HG03175 (cell line): ENCODE measurements around the gene CLEC7A.

Experiments used
- ATAC-seq: cut with Tn5 transposase; IDR thresholded peaks from one replicate; pipeline ENCODE4 v1.9.1; 2021; ENCODE audit warnings: mild to moderate bottlenecking, moderate library complexity; ENCODE audit not compliant: unreplicated experiment

Gene CLEC7A

DNA sequence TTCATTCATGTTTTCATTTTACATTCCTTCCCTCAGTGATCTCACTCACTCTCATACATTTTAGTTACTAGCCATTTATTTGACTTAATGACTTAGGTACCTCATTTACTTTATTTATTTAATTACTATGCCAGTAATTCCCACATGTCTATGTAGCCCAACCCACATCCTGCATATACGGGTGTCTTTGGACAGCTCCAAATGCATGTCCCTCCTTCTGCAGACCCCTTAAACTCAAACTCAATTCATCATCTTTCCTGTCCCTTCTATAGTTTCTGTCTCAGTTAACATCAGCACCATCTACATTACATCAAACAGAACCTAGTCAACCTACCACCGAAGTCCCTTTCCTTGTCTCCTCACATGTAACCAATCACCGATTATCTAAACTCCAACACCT, 34.0 kb downstream of the CLEC7A start:
- ATAC-seq, result no peak

DNA sequence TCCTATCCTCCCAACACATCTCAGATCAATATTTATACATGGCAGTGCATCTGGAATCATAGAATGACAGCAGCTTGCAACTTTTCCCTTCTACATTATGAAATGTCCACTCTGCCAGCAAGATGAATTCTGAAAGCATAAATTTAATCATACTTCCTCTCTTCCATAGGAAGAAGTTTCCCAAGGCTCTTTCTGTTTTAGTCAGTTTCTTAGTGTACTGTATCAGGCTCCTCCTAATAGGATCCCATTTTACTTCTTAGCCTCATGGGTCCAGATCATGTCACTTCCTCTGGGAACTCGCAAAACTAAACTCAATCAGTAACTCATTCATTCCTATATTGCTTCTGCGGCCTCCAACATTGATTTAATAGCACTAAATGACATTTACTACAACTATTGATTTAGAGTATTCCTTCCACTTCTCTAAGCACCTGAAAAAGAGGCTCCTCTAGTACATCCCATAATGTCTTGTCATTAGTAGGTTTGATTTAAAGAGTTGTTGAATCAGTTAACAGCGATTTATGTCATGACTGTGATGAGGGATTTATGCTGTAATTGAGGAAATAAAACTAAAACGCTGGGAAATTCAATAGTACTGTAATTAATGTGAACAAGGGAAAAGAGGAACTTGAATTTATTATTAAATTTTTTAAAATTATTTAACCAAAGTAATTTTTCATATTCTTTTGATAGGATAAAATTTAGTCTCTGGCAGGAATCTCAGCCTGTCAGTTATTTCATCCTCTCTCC, 35.2 kb downstream of the CLEC7A start:
- ATAC-seq, result no peak

DNA sequence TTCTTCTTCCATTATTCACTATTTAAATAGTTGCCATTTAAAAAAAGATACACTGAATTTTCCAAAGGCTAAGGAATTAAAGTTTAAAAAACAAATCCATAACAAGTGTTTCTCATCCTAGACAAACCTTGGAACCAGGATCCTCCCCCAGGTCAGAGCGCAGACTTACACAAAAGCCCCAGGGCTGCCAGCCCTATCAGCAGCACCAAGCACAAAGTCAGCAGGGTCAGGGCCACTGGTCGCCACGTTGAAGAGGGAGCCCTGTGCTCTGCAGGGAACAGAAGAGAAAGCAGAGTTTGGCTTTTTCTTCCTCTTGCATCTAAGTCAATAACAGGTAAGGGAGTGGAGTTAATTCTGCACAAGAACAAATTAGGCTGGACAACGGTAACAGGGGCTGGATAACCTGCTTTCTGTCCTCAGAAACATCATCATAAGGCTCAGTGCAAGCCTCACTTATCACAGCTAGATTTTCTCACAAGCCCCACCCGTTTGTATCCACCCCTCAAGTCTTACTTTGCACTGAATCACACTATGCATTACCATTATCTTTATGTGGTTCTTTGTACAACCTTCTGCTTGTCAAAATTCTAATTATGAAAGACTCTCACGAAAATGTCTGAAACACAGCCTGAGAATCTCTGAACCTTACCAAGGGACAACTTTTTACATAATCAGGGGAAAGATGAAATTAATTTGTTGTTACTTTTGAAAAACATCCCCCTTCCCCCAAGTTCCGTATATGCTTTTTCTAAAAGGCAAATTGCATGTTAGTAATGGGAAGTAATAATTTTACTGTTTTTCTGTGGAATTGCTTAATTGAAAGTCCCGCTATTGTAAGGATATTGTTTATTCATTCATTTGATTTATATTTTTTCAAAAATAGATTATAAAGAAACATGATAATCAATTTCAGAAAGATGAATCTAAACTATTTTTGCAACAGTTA, 40.8 kb downstream of the CLEC7A start:
- ATAC-seq, result no peak

GRCh38 chr12:10088031-10088430, 42.0 kb downstream of the CLEC7A start:
- ATAC-seq, result no peak

DNA sequence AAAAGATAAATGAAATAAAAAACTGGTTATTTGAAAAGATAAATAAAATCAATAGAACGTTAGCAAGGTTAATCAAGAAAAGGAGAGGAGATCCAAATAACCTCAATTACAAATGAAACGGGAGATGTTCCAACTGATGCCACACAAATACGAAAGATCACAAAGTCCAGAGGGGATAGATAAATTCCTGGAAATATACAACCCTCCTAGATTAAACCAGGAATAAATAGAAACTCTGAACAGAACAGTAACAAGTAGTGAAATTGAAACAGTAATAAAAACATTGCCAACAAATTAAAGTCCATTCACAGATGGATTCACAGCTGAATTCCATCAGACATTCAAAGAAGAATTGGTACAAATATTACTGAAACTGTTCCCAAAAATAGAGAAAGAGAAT, 43.6 kb downstream of the CLEC7A start:
- no peak for ATAC-seq

GRCh38 chr12:10084733-10085132, 45.3 kb downstream of the CLEC7A start:
- ATAC-seq, result no peak

- no peak for ATAC-seq
These were observed 47.7 kb downstream of the CLEC7A start for GRCh38 chr12:10082117-10082874.

DNA sequence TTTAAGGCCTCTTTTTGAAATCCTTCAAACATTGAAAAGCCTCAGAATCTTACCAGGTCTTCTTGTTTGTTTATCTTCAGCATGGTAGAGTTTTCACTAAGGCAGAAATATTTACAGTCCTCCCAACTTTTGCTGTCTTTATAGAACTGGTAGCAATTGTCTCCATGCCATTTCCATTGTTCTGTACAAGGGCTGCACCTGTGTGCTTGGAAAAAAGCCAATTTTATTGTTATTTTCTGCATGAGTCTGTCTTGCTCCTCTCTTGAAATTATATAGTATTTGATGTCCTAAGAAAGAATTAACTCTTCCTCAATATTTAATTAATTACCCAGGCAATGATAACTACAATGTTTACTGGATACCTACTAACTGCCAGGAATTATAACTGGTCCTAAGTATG, 54.5 kb downstream of the CLEC7A start:
- no peak for ATAC-seq

GRCh38 chr12:10073261-10073660, 56.7 kb downstream of the CLEC7A start:
- ATAC-seq, result no peak

DNA sequence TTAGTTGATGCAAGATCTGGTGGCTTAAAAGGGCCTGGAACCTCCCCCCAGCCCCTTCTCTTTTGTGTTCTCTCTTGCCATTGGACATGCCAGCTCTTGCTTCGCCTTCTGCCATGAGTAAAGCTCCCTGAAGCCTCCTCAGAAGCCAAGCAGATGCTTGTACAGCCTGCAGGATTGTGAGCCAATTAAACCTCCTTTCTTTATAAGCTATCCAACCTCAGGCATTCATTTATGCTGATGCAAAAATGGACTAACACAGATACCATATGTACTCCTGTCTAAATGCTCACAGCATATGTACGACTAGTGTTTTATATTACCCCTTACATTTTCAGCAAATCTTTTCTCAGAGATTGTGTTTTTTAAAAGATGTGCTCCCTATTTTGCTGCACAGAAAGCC, 57.9 kb downstream of the CLEC7A start:
- no peak for ATAC-seq

- no peak for ATAC-seq
These were observed 59.6 kb downstream of the CLEC7A start for GRCh38 chr12:10070380-10070779.

- ATAC-seq, result no peak
These were observed 60.0 kb downstream of the CLEC7A start for GRCh38 chr12:10069976-10070375.

DNA sequence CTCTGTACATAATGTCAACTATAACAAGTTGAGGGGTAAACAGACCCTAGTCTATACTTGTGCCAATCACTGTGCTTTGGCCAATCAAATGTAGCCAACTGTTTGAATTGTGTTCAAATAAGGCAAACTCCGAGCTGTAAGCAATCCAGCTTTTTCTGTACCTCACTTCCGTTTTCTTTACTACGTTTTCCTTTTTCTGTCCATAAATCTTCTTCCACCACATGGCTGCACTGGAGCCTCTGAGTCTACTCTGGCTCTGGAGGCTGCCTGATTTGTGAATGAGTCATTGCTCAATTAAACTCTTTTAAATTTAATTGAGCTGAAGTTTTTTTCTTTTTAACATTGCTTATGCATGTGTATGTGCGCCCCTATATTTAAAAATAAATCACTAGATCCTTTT, 60.9 kb downstream of the CLEC7A start:
- ATAC-seq, result no peak

DNA sequence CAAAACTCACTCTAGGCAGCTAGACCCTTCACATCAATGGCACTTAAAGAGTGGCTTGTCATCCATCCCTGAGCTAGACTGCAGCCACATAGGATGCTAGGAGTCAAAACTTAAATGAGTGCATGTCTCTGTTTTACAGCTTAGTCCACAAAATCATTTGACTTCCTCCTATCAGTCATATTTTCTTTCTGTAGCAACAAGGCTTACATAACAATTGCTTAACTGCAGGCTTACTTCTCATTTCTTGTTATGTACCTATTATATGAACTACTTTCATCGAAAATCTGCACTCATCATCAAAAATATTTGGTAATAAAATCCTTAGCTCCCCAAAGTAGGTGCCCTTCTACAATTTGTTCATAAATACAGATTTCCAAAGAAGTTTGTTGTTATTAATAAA, 61.4 kb downstream of the CLEC7A start:
- ATAC-seq, result no peak

DNA sequence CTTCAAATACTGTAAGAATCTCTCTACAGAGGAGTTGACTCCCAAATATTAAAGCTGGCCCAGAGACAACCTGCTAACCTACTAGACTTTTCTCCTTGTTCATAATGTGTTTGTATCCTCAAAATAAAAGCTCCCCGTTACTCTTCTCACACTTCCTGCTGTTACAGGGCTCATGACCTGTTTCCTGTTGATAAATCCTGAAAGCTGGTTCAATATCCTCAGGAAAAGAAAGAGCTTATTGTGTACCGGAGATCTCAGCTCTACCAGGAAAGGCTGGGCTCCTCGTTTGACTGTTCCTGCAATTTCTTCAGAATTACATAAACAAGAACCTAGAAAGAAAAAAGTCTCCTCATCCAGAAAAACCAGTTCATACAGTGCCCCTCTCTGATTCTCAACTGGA, 62.1 kb downstream of the CLEC7A start:
- ATAC-seq, result no peak

DNA sequence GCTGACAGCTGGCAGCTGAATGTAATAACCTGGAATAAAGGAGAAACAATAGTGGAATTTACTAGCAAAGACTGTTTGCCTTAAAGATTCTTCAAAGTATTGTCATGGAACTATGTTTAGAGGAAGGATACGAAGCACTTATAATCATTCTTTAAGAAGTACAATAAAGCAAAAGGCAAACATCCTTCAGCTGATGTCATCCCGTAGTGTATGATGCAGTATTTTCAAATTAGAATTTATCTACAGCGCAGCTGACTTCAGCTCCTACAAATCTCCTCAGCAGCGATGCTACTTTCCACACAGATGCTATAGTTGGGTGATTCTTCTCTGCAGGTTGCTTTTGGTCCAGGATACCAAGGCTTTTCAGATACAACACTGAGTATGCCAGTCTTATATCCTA, 62.7 kb downstream of the CLEC7A start:
- no peak for ATAC-seq
